Head of caudate nucleus (tissue), 42 donors: ENCODE results near the gene NR3C2.

Experiments
- DNase-seq, 42 donors: peaks; one replicate each; pipeline versions ENCODE4 v3.0.0 to v3.0.0-alpha.2; 2020 to 2021; ENCODE audit warnings: mixed read lengths in 7 of 42
- intact Hi-C: fragments of 100-400 bp; cut with DNase I; formaldehyde crosslinking; loops from one replicate; pipeline ENCODE4 v1.15.0; 2022

NR3C2 gene

GRCh38 chr4:148073349-148073748, 368.9 kb downstream of the NR3C2 start:
- intact Hi-C loops: no loop called here
- DNase-seq: no peak

GRCh38 chr4:148072789-148073188, 369.4 kb downstream of the NR3C2 start:
- intact Hi-C loops: no loop called here
- no peak for DNase-seq

- peak in 6 of 42 donors; percentile 31 to 53 (median 40) for DNase-seq
- intact Hi-C loops: no loop called here
Observed at GRCh38 chr4:148071009-148071408, 371.2 kb downstream of the NR3C2 start.

GRCh38 chr4:148069895-148070178, 372.4 kb downstream of the NR3C2 start:
- DNase-seq: no peak
- intact Hi-C loops: no loop called here

GRCh38 chr4:148069086-148069894, 372.9 kb downstream of the NR3C2 start:
- intact Hi-C loops: no loop called here
- peak in 26 of 42 donors; percentile 19 to 76 (median 48) for DNase-seq

GRCh38 chr4:148068065-148068911, 373.9 kb downstream of the NR3C2 start:
- intact Hi-C loops: no loop called here
- DNase-seq: peak in 2 of 42 donors; percentile 40 to 51

- intact Hi-C loops: no loop called here
Observed at GRCh38 chr4:148067301-148067916, 374.8 kb downstream of the NR3C2 start.

GRCh38 chr4:148065075-148065474, 377.1 kb downstream of the NR3C2 start:
- intact Hi-C loops: no loop called here
- peak in 33 of 42 donors; percentile 35 to 88 (median 66) for DNase-seq

More at GRCh38 chr4:148067301-148067916, 374.8 kb downstream of the NR3C2 start:
- DNase-seq: no peak

- no peak for DNase-seq
- intact Hi-C loops: no loop called here
Observed at GRCh38 chr4:148064451-148064850, 377.8 kb downstream of the NR3C2 start.

- no peak for DNase-seq
- intact Hi-C loops: no loop called here
Observed at GRCh38 chr4:148062301-148062950, 379.8 kb downstream of the NR3C2 start.

- intact Hi-C loops: no loop called here
- peak in 1 of 42 donors; percentile 55 for DNase-seq
Observed at GRCh38 chr4:148061795-148062194, 380.4 kb downstream of the NR3C2 start.

- intact Hi-C loops: no loop called here
- DNase-seq: no peak
Observed at GRCh38 chr4:148061141-148061481, 381.1 kb downstream of the NR3C2 start.

- DNase-seq: no peak
- intact Hi-C loops: no loop called here
Observed at GRCh38 chr4:148060264-148061140, 381.7 kb downstream of the NR3C2 start.

GRCh38 chr4:148059617-148060180, 382.5 kb downstream of the NR3C2 start:
- DNase-seq: no peak
- intact Hi-C loops: no loop called here

GRCh38 chr4:148057984-148058859, 384.0 kb downstream of the NR3C2 start:
- DNase-seq: peak in 1 of 42 donors; percentile 44
- intact Hi-C loops: no loop called here

- intact Hi-C loops: no loop called here
- DNase-seq: no peak
Observed at GRCh38 chr4:148057516-148057915, 384.7 kb downstream of the NR3C2 start.

- intact Hi-C loops: no loop called here
- DNase-seq: peak; percentile 26 to 87 (median 69)
Observed at GRCh38 chr4:148056879-148057278, 385.3 kb downstream of the NR3C2 start.
